Naive B cell (primary cell): Measurements from ENCODE around the gene RAVER1. TPM values are rescaled to one million over a fixed set of nuclear protein-coding genes. Genes with fewer than 3 reads are reported as not detected.

Experiments
- ATAC-seq, 2 donors: fragments of 150-1000 bp; cut with Tn5 transposase; 2 replicates each; pipeline ENCODE4 v1.10.0; 2021; ENCODE audit warnings: low read depth in 2 of 2, mild to moderate bottlenecking in 2 of 2, moderate library complexity in 2 of 2
- DNase-seq: peaks from one replicate; pipeline ENCODE4 v3.0.0; 2022
- H3K27ac Mint-ChIP-seq, 6 donors: one replicate each; pipeline ENCODE4 v1.8.0; 2020 to 2022; ENCODE audit warnings: mild to moderate bottlenecking in 6 of 6, mixed read lengths in 6 of 6, moderate library complexity in 5 of 6, inconsistent platforms in 2 of 6
- H3K27me3 Mint-ChIP-seq, 3 donors: one replicate each; pipeline ENCODE4 v1.8.0; 2021 to 2022; ENCODE audit warnings: mixed read lengths in 3 of 3, mild to moderate bottlenecking in 1 of 3
- H3K36me3 Mint-ChIP-seq, 2 donors: one replicate each; pipeline ENCODE4 v1.8.0; 2020 to 2022; ENCODE audit warnings: mixed read lengths in 2 of 2, inconsistent platforms in 1 of 2, mild to moderate bottlenecking in 1 of 2
- H3K4me1 Mint-ChIP-seq, 3 donors: one replicate each; pipeline ENCODE4 v1.8.0; 2020 to 2022; ENCODE audit warnings: mixed read lengths in 3 of 3, inconsistent platforms in 1 of 3, mild to moderate bottlenecking in 1 of 3, moderate library complexity in 1 of 3
- H3K4me3 Mint-ChIP-seq, 8 donors: one replicate each; pipeline ENCODE4 v1.8.0; 2020 to 2022; ENCODE audit warnings: mild to moderate bottlenecking in 8 of 8, mixed read lengths in 8 of 8, moderate library complexity in 8 of 8, inconsistent platforms in 2 of 8
- H3K9me3 Mint-ChIP-seq, 7 donors: one replicate each; pipeline ENCODE4 v1.8.0; 2020 to 2022; ENCODE audit warnings: mixed read lengths in 7 of 7, mild to moderate bottlenecking in 5 of 7, inconsistent platforms in 2 of 7, moderate library complexity in 1 of 7
- polyA plus RNA-seq, 6 donors: library from polyadenylated mRNA; unstranded; fragments of 300-500 nt; fragmentation: Illumina TruSeq; gene quantifications; one replicate each; pipeline ENCODE4 v1.2.3, GENCODE V29; 2021; ENCODE audit warnings: low read depth in 6 of 6

The RAVER1 gene
- polyA plus RNA-seq, 6 donors from 2014 or later = 12.0 to 25.0 (median 15.0) TPM

GRCh38 chr19:10295847-10296591 lies 37.3 kb downstream of the RAVER1 start:
- H3K4me3 Mint-ChIP-seq = peak overlapping the region; percentile 82 to 96 (median 88)
- H3K36me3 Mint-ChIP-seq = no peaks in the 10 kb centered on the region
- DNase-seq = no peak
- peaks cover 0 to 5% (median 0%) of the 10 kb centered on the region in 7 donors for H3K9me3 Mint-ChIP-seq
- peaks cover 26 to 59% (median 27%) of the 10 kb centered on the region in 3 donors for H3K27me3 Mint-ChIP-seq
- ATAC-seq = no peak
- peaks cover 24 to 39% (median 39%) of the 10 kb centered on the region in 3 donors for H3K4me1 Mint-ChIP-seq
- H3K27ac Mint-ChIP-seq = peak overlapping the region in 5 of 6 donors; percentile 33 to 96 (median 75)

GRCh38 chr19:10295305-10295846 lies 38.0 kb downstream of the RAVER1 start:
- H3K4me3 Mint-ChIP-seq = peak overlapping the region; percentile 82 to 96 (median 88)
- peaks cover 31 to 66% (median 33%) of the 10 kb centered on the region in 3 donors for H3K27me3 Mint-ChIP-seq
- peaks cover 0 to 5% of the 10 kb centered on the region in 2 donors for H3K36me3 Mint-ChIP-seq
- DNase-seq (peak; percentile 59), ATAC-seq (peak; percentile 74 to 75)
- peak overlapping the region in 5 of 6 donors; percentile 33 to 96 (median 75) for H3K27ac Mint-ChIP-seq
- H3K4me1 Mint-ChIP-seq = peaks cover 29 to 46% (median 44%) of the 10 kb centered on the region in 3 donors
- peaks cover 0 to 5% (median 0%) of the 10 kb centered on the region in 7 donors for H3K9me3 Mint-ChIP-seq

GRCh38 chr19:10294368-10294697 lies 39.0 kb downstream of the RAVER1 start:
- peak overlapping the region in 6 of 8 donors; percentile 15 to 96 (median 86) for H3K4me3 Mint-ChIP-seq
- peaks cover 29 to 68% (median 39%) of the 10 kb centered on the region in 3 donors for H3K27me3 Mint-ChIP-seq
- peaks cover 34 to 52% (median 48%) of the 10 kb centered on the region in 3 donors for H3K4me1 Mint-ChIP-seq
- peaks cover 0 to 8% of the 10 kb centered on the region in 2 donors for H3K36me3 Mint-ChIP-seq
- peak overlapping the region in 2 of 6 donors; percentile 47 to 81 for H3K27ac Mint-ChIP-seq
- peaks cover 0 to 5% (median 0%) of the 10 kb centered on the region in 7 donors for H3K9me3 Mint-ChIP-seq
- no peak for ATAC-seq
- no peak for DNase-seq

GRCh38 chr19:10293637-10294367 lies 39.5 kb downstream of the RAVER1 start:
- Mint-ChIP-seq H3K27ac (peak overlapping the region in 2 of 6 donors; percentile 24 to 65), H3K4me1 (peaks cover 38 to 58% (median 53%) of the 10 kb centered on the region in 3 donors), H3K9me3 (peaks cover 0 to 5% (median 0%) of the 10 kb centered on the region in 7 donors), H3K27me3 (peaks cover 30 to 72% (median 44%) of the 10 kb centered on the region in 3 donors), H3K36me3 (peaks cover 0 to 8% of the 10 kb centered on the region in 2 donors), H3K4me3 (peak overlapping the region in 5 of 8 donors; percentile 45 to 87 (median 74))
- ATAC-seq (no peak), DNase-seq (no peak)

GRCh38 chr19:10292789-10293636 lies 40.3 kb downstream of the RAVER1 start:
- Mint-ChIP-seq H3K36me3 (peaks cover 0 to 8% of the 10 kb centered on the region in 2 donors), H3K27me3 (peaks cover 35 to 80% (median 50%) of the 10 kb centered on the region in 3 donors), H3K9me3 (peaks cover 0 to 5% (median 0%) of the 10 kb centered on the region in 7 donors), H3K4me3 (peak overlapping the region; percentile 56 to 93 (median 86)), H3K4me1 (peaks cover 42 to 63% (median 59%) of the 10 kb centered on the region in 3 donors), H3K27ac (peak overlapping the region in 4 of 6 donors; percentile 62 to 96 (median 68))
- no peak for DNase-seq
- ATAC-seq = no peak

GRCh38 chr19:10292206-10292788 lies 41.0 kb downstream of the RAVER1 start:
- DNase-seq (no peak), ATAC-seq (peak; percentile 23)
- Mint-ChIP-seq H3K4me1 (peaks cover 48 to 70% (median 66%) of the 10 kb centered on the region in 3 donors), H3K36me3 (peaks cover 0 to 8% of the 10 kb centered on the region in 2 donors), H3K9me3 (peaks cover 0 to 5% (median 0%) of the 10 kb centered on the region in 7 donors), H3K4me3 (peak overlapping the region; percentile 76 to 93 (median 86)), H3K27me3 (peaks cover 42 to 87% (median 56%) of the 10 kb centered on the region in 3 donors), H3K27ac (peak overlapping the region; percentile 61 to 94 (median 86))

- Mint-ChIP-seq H3K27me3 (peaks cover 43 to 89% (median 56%) of the 10 kb centered on the region in 3 donors), H3K4me1 (peaks cover 48 to 77% (median 72%) of the 10 kb centered on the region in 3 donors), H3K4me3 (peak overlapping the region; percentile 79 to 93 (median 86)), H3K36me3 (peaks cover 0 to 8% of the 10 kb centered on the region in 2 donors), H3K9me3 (peaks cover 0 to 5% (median 0%) of the 10 kb centered on the region in 7 donors), H3K27ac (peak overlapping the region; percentile 61 to 94 (median 86))
- ATAC-seq (no peak), DNase-seq (no peak)
Observed at GRCh38 chr19:10291554-10292205, 41.6 kb downstream of the RAVER1 start.

- Mint-ChIP-seq H3K27me3 (peaks cover 48 to 87% (median 56%) of the 10 kb centered on the region in 3 donors), H3K9me3 (peaks cover 0 to 5% (median 0%) of the 10 kb centered on the region in 7 donors), H3K4me1 (peaks cover 48 to 83% (median 79%) of the 10 kb centered on the region in 3 donors), H3K36me3 (peaks cover 0 to 8% of the 10 kb centered on the region in 2 donors), H3K27ac (peak overlapping the region in 4 of 6 donors; percentile 65 to 94 (median 78)), H3K4me3 (peak overlapping the region; percentile 79 to 93 (median 86))
- ATAC-seq = peak; percentile 6 to 16
- DNase-seq = no peak
Observed at GRCh38 chr19:10290876-10291553, 42.3 kb downstream of the RAVER1 start.

- ATAC-seq (no peak), DNase-seq (no peak)
- Mint-ChIP-seq H3K27me3 (peaks cover 48 to 81% (median 51%) of the 10 kb centered on the region in 3 donors), H3K27ac (peak overlapping the region in 4 of 6 donors; percentile 65 to 93 (median 83)), H3K4me1 (peaks cover 43 to 82% (median 76%) of the 10 kb centered on the region in 3 donors), H3K4me3 (peak overlapping the region; percentile 79 to 93 (median 86)), H3K9me3 (peaks cover 0 to 5% (median 0%) of the 10 kb centered on the region in 7 donors), H3K36me3 (peaks cover 3 to 13% of the 10 kb centered on the region in 2 donors)
Observed at GRCh38 chr19:10290357-10290875, 42.9 kb downstream of the RAVER1 start.

GRCh38 chr19:10289836-10290356 lies 43.4 kb downstream of the RAVER1 start, which contains the start of gene ICAM5:
Gene ICAM5 (plus strand): TSS chr19:10289952. CDS start chr19:10290044, 92 bp downstream.
- Mint-ChIP-seq H3K27ac (peak within 1 kb of the TSS; percentile 65 to 93 (median 78)), H3K4me1 (peaks cover 42 to 79% (median 73%) of the 10 kb centered on the region in 3 donors), H3K4me3 (peak within 1 kb of the TSS; percentile 79 to 93 (median 86)), H3K36me3 (peaks cover 9 to 19% of the 10 kb centered on the region in 2 donors), H3K9me3 (peaks cover 0 to 5% (median 0%) of the 10 kb centered on the region in 7 donors), H3K27me3 (peaks cover 48 to 78% (median 48%) of the 10 kb centered on the region in 3 donors)
- peak; percentile 10 to 15 for ATAC-seq
- no peak for DNase-seq
